GM12878 (cell line): Measurements from ENCODE around the gene MRPS25. TPM values are rescaled to one million over a fixed set of nuclear protein-coding genes. Genes with fewer than 3 reads are reported as not detected.

Experiments used
- ATF7 ChIP-seq: fragments of 450-650 bp; IDR thresholded peaks from 2 replicates; pipeline ENCODE4 v1.6.1; 2016; ENCODE audit warnings: low read depth, mild to moderate bottlenecking
- CEBPZ ChIP-seq: fragments of 150-350 bp; IDR thresholded peaks from 2 replicates; pipeline ENCODE4 v1.6.1; 2016; ENCODE audit warnings: low read depth, low read length
- E2F8 ChIP-seq: fragments of 450-650 bp; IDR thresholded peaks from 2 replicates; pipeline ENCODE4 v1.6.1; 2018; ENCODE audit warnings: mild to moderate bottlenecking, low read depth, moderate library complexity; ENCODE audit not compliant: partially characterized antibody
- GATAD2B ChIP-seq: fragments of 450-650 bp; conservative IDR thresholded peaks from 2 replicates; pipeline ENCODE4 v1.6.1; 2017; ENCODE audit warnings: low read depth, mild to moderate bottlenecking, moderate library complexity
- IRF3 ChIP-seq: fragments of 450-650 bp; IDR thresholded peaks from 2 replicates; pipeline ENCODE4 v1.6.1; 2014; ENCODE audit warnings: mild to moderate bottlenecking
- KAT2A ChIP-seq: conservative IDR thresholded peaks from 2 replicates; pipeline ENCODE4 v1.6.1; 2011; ENCODE audit warnings: low read depth, low read length; ENCODE audit not compliant: control insufficient read depth
- ZNF592 ChIP-seq: fragments of 450-650 bp; IDR thresholded peaks from 2 replicates; pipeline ENCODE4 v1.6.1; 2017; ENCODE audit warnings: mild to moderate bottlenecking, moderate library complexity
- polyA plus RNA-seq, 11 experiments: library from polyadenylated mRNA; depleted of rRNA in 4 of 11; unstranded in 6 of 11; stranded (reverse) in 5 of 11; fragments of >200 nt; fragmentation: Nextera tagmentation in 4 of 11; fragmentation: Illumina TruSeq in 1 of 11; extraction: Ambion mirVana in 4 of 11; extraction: Trizol in 1 of 11; gene quantifications; 1 replicate in 1 of 11; 2 replicates in 10 of 11; pipeline versions ENCODE4 v1.2.1 to v1.2.3, GENCODE V29; 2011 to 2016; ENCODE audit warnings: inconsistent platforms in 2 of 11, missing spikeins in 2 of 11, low read depth in 1 of 11
- total RNA-seq, 4 experiments: library from RNA; depleted of rRNA in 3 of 4; stranded (reverse); fragments of >200 nt in 3 of 4; fragmentation: Illumina TruSeq in 1 of 4; extraction: Trizol in 1 of 4; gene quantifications; 2 replicates each; pipeline versions ENCODE4 v1.2.1 to v1.2.3, GENCODE V29; 2013 to 2021

MRPS25 gene
- total and polyA plus RNA-seq, 10 of the 15 experiments (the other 5 are each of a cell fraction or from before 2014, with no cell fraction given) = 17.0 to 114 (median 62.2) TPM

- TF ChIP-seq E2F8 (no peak), ZNF592 (no peak), CEBPZ (no peak), GATAD2B (no peak), IRF3 (no peak), ATF7 (no peak), KAT2A (no peak)
- TF ChIP-seq, all 136 proteins: peak for 0
These were observed 5.1 kb downstream of the MRPS25 start (continued) for GRCh38 chr3:15060029-15060428.
